PC-9 (cell line): Measurements from ENCODE around the gene ALOXE3. TPM values are rescaled to one million over a fixed set of nuclear protein-coding genes. Genes with fewer than 3 reads are reported as not detected.
A peak's percentile ranks its signal among the peaks of the same experiment; 100 is the strongest.

ENCODE experiments used
- BruUV-seq: library from RNA; stranded (reverse); fragments of 400-500 nt; replicated peaks from 2 replicates; lab custom pipeline; 2021; lab: Mats Ljungman, UMichigan
- CTCF ChIA-PET: fragments of 300-600 bp; sonication (Branson Sonifier 250); formaldehyde crosslinking; loops from one replicate; lab custom pipeline; 2022; ENCODE audit warnings: antibody characterized with exemption; lab: Charles Lee
- POLR2A ChIA-PET: fragments of 300-600 bp; sonication (Branson Sonifier 250); formaldehyde crosslinking; loops from one replicate; lab custom pipeline; 2022; ENCODE audit warnings: antibody characterized with exemption; ENCODE audit not compliant: unreplicated experiment; lab: Charles Lee
- DNase-seq, 2 experiments: peaks; one replicate each; pipeline versions ENCODE4 v3.0.0 to v3.0.0-alpha.2; 2015 to 2022; ENCODE audit warnings: mixed read lengths in 1 of 2
- H2AFZ ChIP-seq: fragments of 200-600 bp; sonication (generic); 2 replicates; pipeline ENCODE4 v1.8.1; 2017; ENCODE audit warnings: antibody characterized with exemption
- H3F3A ChIP-seq: fragments of 200-600 bp; sonication (generic); 2 replicates; pipeline ENCODE4 v1.8.1; 2017; ENCODE audit warnings: antibody characterized with exemption, mild to moderate bottlenecking, low read depth; ENCODE audit not compliant: insufficient read depth
- H3K27ac ChIP-seq: fragments of 200-600 bp; sonication (generic); 2 replicates; pipeline ENCODE4 v1.6.1; 2016; ENCODE audit warnings: mixed run types
- H3K27me3 ChIP-seq: fragments of 200-600 bp; sonication (generic); 2 replicates; pipeline ENCODE4 v1.6.1; 2016; ENCODE audit warnings: low read depth, mixed run types; ENCODE audit not compliant: insufficient read depth
- H3K36me3 ChIP-seq: fragments of 200-600 bp; sonication (generic); 2 replicates; pipeline ENCODE4 v1.6.1; 2016; ENCODE audit warnings: low read depth, mixed run types
- H3K4me1 ChIP-seq: fragments of 200-600 bp; sonication (generic); replicated peaks from 2 replicates; pipeline ENCODE4 v1.6.1; 2016; ENCODE audit warnings: mixed run types; ENCODE audit not compliant: insufficient read depth
- H3K4me2 ChIP-seq: fragments of 200-600 bp; sonication (generic); 2 replicates; pipeline ENCODE4 v1.6.1; 2017; ENCODE audit warnings: mixed run types
- H3K4me3 ChIP-seq: fragments of 200-600 bp; sonication (generic); 2 replicates; pipeline ENCODE4 v1.6.1; 2016; ENCODE audit warnings: mixed run types
- H3K79me2 ChIP-seq: fragments of 200-600 bp; sonication (generic); 2 replicates; pipeline ENCODE4 v1.6.1; 2017; ENCODE audit warnings: low read depth, mixed run types
- H3K9me2 ChIP-seq: fragments of 200-600 bp; sonication (generic); 2 replicates; pipeline ENCODE4 v1.8.1; 2017; ENCODE audit warnings: mild to moderate bottlenecking; ENCODE audit not compliant: insufficient read depth
- H3K9me3 ChIP-seq: fragments of 200-600 bp; sonication (generic); 2 replicates; pipeline ENCODE4 v1.8.1; 2016; ENCODE audit warnings: low read depth; ENCODE audit not compliant: insufficient read depth
- H4K20me1 ChIP-seq: fragments of 200-600 bp; sonication (generic); 2 replicates; pipeline ENCODE4 v1.8.1; 2017; ENCODE audit not compliant: insufficient read depth
- CTCF ChIP-seq: fragments of 200-600 bp; sonication (generic); conservative IDR thresholded peaks from 2 replicates; pipeline ENCODE4 v1.6.1; 2017; ENCODE audit warnings: mixed run types, antibody characterized with exemption, mild to moderate bottlenecking, moderate library complexity
- EZH2 ChIP-seq: fragments of 200-600 bp; sonication (generic); IDR thresholded peaks from 2 replicates; pipeline ENCODE4 v1.8.0; 2017; ENCODE audit warnings: antibody characterized with exemption, low read depth
- intact Hi-C: fragments of 100-400 bp; cut with micrococcal nuclease; formaldehyde crosslinking; loops from one replicate; pipeline ENCODE4 v1.10.0; 2022; ENCODE audit not compliant: unreplicated experiment
- total RNA-seq: library from RNA; stranded (reverse); gene quantifications from 2 replicates; pipeline ENCODE4 v1.2.3, GENCODE V29; 2021

ALOXE3 gene
- total RNA-seq, 1 experiment from 2014 or later, result 1.4 TPM

- DNase-seq, result no peak
- H3K4me3 ChIP-seq, result no peak overlapping the region
Measured at GRCh38 chr17:8059131-8059530, 59.2 kb downstream of the ALOXE3 start.

GRCh38 chr17:8057691-8058114, 60.6 kb downstream of the ALOXE3 start:
- H3K79me2 ChIP-seq, result no peaks in the 10 kb centered on the region
- no peaks in the 10 kb centered on the region for H4K20me1 ChIP-seq
- ChIA-PET CTCF (interaction anchor here (0.5 to 2.4 kb wide), 10 partner anchors 16 to 354 kb away, joined by 3 to 18 read pairs (median 5); no protein-coding TSS in a partner anchor), POLR2A (interaction anchor here (0.5 to 0.6 kb wide), 2 partner anchors 145 to 167 kb away, joined by 3 to 5 read pairs; no protein-coding TSS in a partner anchor)
- intact Hi-C loops, result loop anchor here (1.0 to 5.0 kb wide), 6 partner anchors 41 to 314 kb away; no protein-coding TSS in a partner anchor
- H3K4me2 ChIP-seq, result peak overlapping the region; percentile 65
- no peaks in the 10 kb centered on the region for H3K9me3 ChIP-seq
- TF ChIP-seq EZH2 (no peak), CTCF (peak; percentile 74)
- peaks cover 12% of the 10 kb centered on the region; the same call in 1 of the 2 replicates for H3F3A ChIP-seq
- peak; percentile 61 to 63 for DNase-seq
- no peak overlapping the region for H2AFZ ChIP-seq
- H3K4me3 ChIP-seq, result no peak overlapping the region; the same call in 1 of the 2 replicates
- peaks cover 5% of the 10 kb centered on the region for H3K27me3 ChIP-seq
- no peaks in the 10 kb centered on the region for H3K9me2 ChIP-seq
- H3K36me3 ChIP-seq, result no peaks in the 10 kb centered on the region
- no peak overlapping the region for H3K27ac ChIP-seq
- peaks cover 28% of the 10 kb centered on the region for H3K4me1 ChIP-seq
- BruUV-seq, result no TSS peak

More at GRCh38 chr17:8059131-8059530, 59.2 kb downstream of the ALOXE3 start:
- Histone ChIP-seq H3K9me2 (no peaks in the 10 kb centered on the region), H3K36me3 (no peaks in the 10 kb centered on the region), H4K20me1 (no peaks in the 10 kb centered on the region), H3K27me3 (peaks cover 13% of the 10 kb centered on the region), H3K4me1 (peaks cover 28% of the 10 kb centered on the region), H2AFZ (no peak overlapping the region), H3F3A (peaks cover 12% of the 10 kb centered on the region; the same call in 1 of the 2 replicates), H3K9me3 (no peaks in the 10 kb centered on the region), H3K27ac (no peak overlapping the region), H3K79me2 (no peaks in the 10 kb centered on the region), H3K4me2 (no peak overlapping the region)
- no TSS peak for BruUV-seq
- TF ChIP-seq CTCF (no peak), EZH2 (no peak)
- CTCF ChIA-PET, result interaction anchor here (0.5 kb wide), 1 partner anchor 1262 kb away, joined by 4 read pairs; no protein-coding TSS in a partner anchor
- intact Hi-C loops, result loop anchor here (5.0 kb wide), 2 partner anchors 67 to 237 kb away; no protein-coding TSS in a partner anchor
- POLR2A ChIA-PET, result no interaction called here

GRCh38 chr17:8056976-8057625, 61.2 kb downstream of the ALOXE3 start:
- Histone ChIP-seq H3K4me2 (peak overlapping the region; percentile 65; the same call in 1 of the 2 replicates), H2AFZ (no peak overlapping the region), H3K36me3 (no peaks in the 10 kb centered on the region), H4K20me1 (no peaks in the 10 kb centered on the region), H3K79me2 (no peaks in the 10 kb centered on the region), H3K4me3 (no peak overlapping the region), H3K9me2 (no peaks in the 10 kb centered on the region), H3K27me3 (peaks cover 4% of the 10 kb centered on the region), H3F3A (peaks cover 12% of the 10 kb centered on the region; the same call in 1 of the 2 replicates), H3K9me3 (no peaks in the 10 kb centered on the region), H3K27ac (no peak overlapping the region), H3K4me1 (peaks cover 28% of the 10 kb centered on the region)
- CTCF ChIA-PET, result interaction anchor here (0.6 to 2.4 kb wide), 8 partner anchors 16 to 382 kb away, joined by 3 to 10 read pairs (median 4); no protein-coding TSS in a partner anchor
- TF ChIP-seq CTCF, result no peak
- no peak for DNase-seq
- BruUV-seq, result no TSS peak
- intact Hi-C loops, result loop anchor here (1.0 to 5.0 kb wide), 6 partner anchors 41 to 314 kb away; no protein-coding TSS in a partner anchor
- POLR2A ChIA-PET, result interaction anchor here (0.5 to 0.7 kb wide), 3 partner anchors 144 to 685 kb away, joined by 3 to 5 read pairs (median 5); no protein-coding TSS in a partner anchor
